GM18858 (cell line): ENCODE data around the gene SNX20.
A peak's percentile ranks its signal among the peaks of the same experiment; 100 is the strongest.

Experiments used
- ATAC-seq: cut with Tn5 transposase; IDR thresholded peaks from one replicate; pipeline ENCODE4 v1.9.1; 2021; ENCODE audit not compliant: unreplicated experiment

SNX20 gene

GRCh38 chr16:50705436-50706110, 24.5 kb upstream of the SNX20 start:
- no peak for ATAC-seq

GRCh38 chr16:50704245-50704644, 23.1 kb upstream of the SNX20 start:
- ATAC-seq, result no peak

GRCh38 chr16:50702725-50703124, 21.6 kb upstream of the SNX20 start:
- ATAC-seq, result no peak

GRCh38 chr16:50699326-50700159, 18.4 kb upstream of the SNX20 start:
- no peak for ATAC-seq

DNA sequence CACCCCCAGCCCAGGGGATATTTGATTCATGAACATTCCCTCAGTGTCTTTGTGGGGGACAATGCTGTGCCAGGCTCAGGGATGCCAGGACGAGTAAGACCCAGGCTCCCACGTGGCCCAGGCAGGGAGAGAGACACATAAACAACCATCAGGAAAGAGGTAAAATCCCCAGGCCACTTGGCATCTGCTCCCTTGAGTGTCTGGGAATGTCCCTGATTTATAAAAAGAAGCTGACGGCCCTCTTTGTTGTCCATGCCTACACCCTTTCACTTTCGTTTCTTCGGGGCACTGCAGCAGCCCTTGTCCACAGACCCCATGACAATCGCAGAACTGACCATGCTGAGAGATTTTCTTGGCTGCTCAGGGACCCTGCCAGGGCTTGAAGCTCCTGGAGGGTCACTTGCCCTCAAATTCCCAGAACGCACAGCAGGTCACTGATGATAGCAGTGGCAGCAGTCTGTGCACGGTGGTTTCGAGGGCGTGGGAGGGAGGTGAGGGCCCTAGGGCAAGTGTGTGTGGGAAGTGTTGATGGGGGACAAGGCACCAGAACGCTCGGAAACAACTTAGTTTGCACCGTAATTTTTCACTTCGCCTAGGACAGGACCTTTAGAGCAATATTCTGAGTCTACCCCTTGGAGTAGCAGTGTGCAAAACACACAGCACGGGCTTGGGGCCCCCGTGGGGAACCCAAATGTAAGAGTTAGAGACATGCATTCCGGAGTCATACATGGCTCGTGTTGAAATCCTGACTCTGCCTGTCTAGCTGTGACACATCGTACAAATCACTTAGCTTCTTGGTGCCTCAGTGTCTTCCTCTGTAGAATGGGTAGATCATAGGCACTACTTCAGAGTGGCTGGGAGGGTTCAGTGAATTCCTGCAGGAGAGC, 17.0 kb upstream of the SNX20 start:
- ATAC-seq, result peak; percentile 32

DNA sequence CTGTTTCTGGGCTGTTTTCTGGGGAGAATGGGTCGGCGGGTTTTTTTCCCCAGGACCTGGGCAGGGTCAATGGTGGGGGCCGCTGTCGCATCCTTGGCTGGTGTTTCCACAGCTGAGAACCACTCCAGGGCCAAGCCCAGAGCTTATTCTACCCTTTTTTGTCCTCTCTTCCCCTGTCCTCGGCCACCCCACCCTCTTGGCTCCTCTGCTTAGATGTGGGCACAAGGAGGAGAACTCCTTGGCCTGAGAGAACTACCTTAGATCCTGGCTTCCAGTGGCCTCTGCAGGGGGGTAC, 16.3 kb upstream of the SNX20 start:
- ATAC-seq, result no peak

DNA sequence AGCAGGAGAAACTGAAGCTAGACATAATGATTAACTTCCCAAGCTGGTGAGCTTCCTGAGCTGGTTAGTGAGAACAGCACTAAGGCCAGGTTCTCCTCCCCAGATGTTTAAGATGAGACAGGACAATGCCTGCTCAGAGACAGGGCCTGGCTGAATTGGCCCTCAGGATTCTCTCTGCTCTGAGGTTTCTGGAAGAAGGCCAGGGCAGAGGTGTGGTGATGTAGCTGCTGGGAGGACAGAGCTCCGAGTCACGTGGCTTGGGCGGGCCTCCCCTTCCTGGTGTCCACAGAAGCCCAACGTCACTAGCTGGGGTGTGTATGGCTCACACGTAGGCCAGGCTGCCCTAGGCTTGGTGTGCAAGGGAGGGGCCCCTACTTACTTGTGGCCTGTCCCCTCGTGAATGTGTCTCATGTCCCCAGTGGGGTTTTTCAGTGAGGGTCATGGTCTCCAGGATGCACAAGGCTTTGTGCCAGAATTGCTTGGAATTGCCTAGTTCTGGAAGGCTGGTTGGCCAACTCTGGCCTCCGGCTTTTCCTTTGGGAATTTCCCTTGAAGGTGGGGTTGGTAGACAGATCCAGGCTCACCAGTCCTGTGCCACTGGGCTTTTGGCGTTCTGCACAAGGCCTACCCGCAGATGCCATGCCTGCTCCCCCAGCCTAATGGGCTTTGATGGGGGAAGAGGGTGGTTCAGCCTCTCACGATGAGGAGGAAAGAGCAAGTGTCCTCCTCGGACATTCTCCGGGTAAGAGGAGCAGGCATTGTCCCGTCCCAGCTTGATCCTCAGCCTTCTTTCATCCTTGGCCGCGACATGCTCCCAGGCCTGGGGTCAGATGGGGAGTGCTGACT, 15.7 kb upstream of the SNX20 start:
- peak; percentile 44 for ATAC-seq

DNA sequence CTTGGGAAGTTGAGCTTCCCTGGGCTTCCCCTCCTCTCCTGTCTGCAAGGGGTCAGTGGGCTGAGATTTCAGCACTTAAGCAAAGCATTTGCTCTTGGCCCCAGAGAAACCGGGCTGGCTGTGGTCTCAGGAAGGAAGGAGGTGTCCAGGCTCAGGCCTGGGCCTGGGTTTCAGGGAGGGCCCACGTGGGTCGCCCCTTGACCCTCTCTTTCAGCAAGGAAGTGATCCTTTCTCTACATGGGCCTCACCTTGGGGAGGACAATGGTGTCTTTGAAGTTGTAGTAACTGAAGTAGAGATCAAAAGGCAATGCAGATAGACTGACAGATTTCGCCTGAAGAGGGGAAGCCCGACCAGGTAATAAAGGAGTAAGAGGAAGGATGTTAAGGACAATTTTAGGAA, 15.0 kb upstream of the SNX20 start:
- ATAC-seq, result no peak

DNA sequence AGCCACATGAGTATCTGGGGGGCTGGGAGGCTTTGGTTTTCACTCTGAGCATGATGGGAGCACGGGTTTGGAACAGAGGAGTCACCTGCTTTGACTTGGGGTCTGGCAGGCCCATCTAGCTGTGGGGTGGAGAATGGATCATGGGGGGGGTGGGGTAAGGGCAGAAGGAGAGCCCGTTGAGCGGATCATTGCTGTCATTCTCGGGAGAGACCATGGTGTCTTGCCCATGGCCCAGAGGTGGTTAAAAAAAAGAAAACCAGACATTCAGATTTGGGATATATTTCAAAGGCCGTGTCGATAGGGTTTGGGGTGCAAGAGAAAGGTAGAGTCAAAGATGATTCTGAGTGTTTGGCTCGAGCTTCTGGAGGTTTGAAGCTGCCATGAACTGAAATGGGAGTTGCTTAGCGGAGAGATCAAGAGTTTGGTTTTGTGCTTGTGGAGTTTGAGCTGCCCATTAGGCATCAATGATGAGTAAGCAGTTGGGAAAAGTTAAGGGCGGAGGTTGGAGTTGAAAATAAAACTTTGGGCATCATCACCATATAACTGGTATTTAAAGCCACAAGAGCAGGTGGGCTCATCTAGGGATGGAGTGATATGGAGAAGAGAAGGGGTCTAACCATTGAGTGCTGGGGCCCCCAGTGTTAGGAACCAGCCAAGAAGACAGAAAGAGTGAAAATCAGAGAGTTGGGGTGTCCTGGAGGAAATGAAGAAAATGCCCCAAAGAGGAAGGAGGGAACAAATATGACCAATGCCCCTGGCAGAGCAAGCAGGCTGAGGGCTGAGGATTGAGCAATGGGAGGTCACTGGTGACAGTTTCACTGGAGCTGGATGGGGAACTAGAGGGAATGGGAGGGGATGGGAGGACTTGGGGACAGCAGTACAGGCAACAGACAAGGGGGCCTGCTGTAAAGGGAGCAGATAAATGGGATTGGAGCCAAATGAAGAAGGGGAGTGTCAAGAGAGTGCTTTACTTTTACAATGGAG, 14.2 kb upstream of the SNX20 start:
- no peak for ATAC-seq

DNA sequence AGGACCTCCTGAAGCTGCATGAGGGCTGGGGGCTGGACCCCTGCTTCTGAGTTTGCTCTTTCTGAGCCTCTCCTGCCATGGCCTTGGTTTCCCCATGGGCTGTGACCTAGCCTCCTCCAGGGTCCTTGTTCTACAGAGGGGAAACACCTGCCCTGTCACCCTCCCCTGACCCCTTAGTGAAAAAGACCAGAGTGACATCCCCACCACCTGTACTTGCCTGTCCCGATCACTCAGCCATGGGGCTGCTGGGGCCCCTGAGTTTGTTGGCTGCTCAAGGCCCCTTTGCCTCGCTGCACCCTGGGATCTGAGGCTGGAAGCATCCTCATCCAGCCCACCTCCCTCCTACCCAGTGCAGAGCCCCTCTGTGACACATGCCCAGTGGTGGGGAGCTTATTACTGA, 13.1 kb upstream of the SNX20 start:
- ATAC-seq, result no peak

GRCh38 chr16:50692999-50693781, 12.1 kb upstream of the SNX20 start, which contains the start of gene NOD2:
Gene NOD2 (plus strand): TSS chr16:50693606. CDS start chr16:50699496, 5,890 bp downstream.
- no peak for ATAC-seq

DNA sequence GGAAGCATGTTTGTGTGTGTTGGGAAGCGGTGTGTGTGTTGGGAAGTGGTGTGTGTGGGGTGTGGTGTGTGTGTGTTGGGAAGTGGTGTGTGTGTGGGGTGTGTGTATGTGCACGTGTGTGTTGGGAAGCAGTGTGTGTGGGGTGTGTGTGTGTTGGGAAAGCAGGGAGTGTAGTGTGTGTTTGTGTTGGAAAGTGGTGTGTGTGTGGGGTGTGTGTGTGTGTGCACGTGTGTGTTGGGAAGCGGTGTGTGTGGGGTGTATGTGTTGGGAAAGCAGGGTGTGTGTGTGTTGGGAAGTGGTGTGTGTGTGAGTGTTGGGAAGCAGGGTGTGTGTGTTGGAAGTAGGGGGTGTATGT, 11.5 kb upstream of the SNX20 start:
- no peak for ATAC-seq

GRCh38 chr16:50690177-50690576, 9.1 kb upstream of the SNX20 start:
- no peak for ATAC-seq

GRCh38 chr16:50688867-50689266, 7.8 kb upstream of the SNX20 start:
- no peak for ATAC-seq

DNA sequence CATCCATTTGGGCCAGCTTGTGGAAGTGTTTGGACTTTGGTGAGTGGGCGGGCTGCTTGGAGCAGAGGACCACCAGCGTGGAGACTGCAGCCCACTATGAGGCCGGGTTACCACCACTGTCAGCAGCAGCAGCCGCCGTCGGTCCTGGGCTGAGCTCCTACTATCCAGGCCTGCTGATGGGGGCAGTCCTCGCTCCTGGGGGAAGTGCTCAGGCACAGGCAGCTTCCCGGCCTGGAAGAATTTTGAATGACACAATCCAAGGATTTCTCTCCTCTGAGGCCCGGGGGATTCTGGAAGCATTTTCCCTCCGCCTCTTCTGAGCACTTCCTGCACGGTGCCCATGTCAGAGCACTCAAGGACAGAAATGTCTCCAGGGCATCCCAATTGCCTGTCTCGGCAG, 7.0 kb upstream of the SNX20 start:
- no peak for ATAC-seq

DNA sequence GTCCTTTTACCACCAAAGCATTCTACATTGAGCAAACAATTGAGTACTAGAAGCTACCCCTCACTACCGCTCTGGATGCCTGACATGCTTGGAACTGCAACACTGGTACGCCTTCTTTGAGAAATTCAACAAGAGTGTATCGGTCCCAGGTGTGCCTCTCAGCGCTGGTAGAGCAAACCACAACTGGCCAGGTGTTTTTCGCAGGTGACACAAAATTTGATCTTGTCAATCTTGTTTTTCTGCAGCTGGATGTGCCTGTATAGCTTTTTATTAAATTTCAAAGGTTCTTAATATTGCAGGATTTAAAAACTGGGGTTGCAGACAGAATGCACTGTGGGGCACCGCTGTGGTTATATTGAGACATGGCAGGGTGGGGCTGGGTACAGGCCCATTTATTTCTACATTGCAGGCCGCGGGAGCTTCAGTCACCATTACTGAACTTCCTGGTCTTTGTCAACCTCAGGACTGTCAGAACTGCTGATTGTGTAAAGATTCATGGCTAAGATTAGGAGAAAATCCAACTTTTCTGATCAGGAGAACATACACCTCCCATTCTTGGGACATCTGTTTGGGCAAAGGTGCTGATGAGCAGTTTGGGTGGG, 4.5 kb upstream of the SNX20 start:
- ATAC-seq, result no peak

DNA sequence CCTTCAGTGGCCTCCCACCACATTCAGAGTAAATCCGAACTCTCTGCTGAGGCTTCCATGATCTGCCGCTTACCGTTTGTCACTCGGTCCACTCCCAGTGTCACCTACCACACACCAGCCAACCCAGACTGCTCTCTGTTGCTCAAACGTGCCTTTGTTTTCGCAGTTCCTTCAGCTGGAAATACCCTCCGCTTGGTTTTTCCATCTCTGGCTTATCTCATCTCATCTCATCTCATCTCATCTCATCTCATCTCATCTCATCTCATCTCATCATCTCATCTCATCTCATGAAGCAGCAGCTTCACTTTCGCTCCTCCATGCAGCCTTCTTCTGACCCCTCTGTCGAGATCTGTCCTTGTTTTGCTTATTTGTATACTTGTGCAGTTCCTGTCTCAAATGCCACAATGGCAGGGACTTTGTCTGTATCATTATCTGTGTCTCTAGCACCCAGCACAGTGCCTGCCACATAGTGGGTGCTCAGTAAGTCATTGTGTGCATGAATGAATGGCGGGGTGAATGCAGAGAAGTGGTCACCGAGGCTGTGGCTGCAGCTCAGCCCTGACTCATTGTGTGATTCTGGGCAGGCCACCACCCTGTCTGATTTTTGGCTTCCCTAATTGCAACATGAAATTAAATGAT, 3.8 kb upstream of the SNX20 start:
- ATAC-seq, result no peak
